ENCODE data around the gene METTL22. TPM values are rescaled to one million over a fixed set of nuclear protein-coding genes. Genes with fewer than 3 reads are reported as not detected.

METTL22 gene
- total RNA-seq, 1 experiment from 2014 or later, result 14.6 TPM

GRCh38 chr16:8641671-8642070 is 20.2 kb downstream of the METTL22 start:
- DNase-seq, result no peak
- no peak overlapping the region for H3K4me2 ChIP-seq (ENCODE audit: low read length)
- H2AFZ ChIP-seq (ENCODE audit: low read length), result no peak overlapping the region
- no peaks in the 10 kb centered on the region for H3K79me2 ChIP-seq (ENCODE audit: low read length)
- H3K4me3 ChIP-seq (ENCODE audit: low read length), result no peak overlapping the region
- H4K20me1 ChIP-seq (ENCODE audit: low read length), result no peaks in the 10 kb centered on the region
- no peaks in the 10 kb centered on the region for H3K4me1 ChIP-seq (ENCODE audit: insufficient read depth, low read length)
- POLR2A ChIA-PET (ENCODE audit: unreplicated experiment), result no interaction called here
- intact Hi-C loops (cut with micrococcal nuclease), result no loop called here
- peaks cover 7% of the 10 kb centered on the region; the same call in 1 of the 2 replicates for H3K36me3 ChIP-seq (ENCODE audit: low read depth, low read length)
- BruUV-seq (replicated peaks), result no TSS peak
- no peaks in the 10 kb centered on the region for H3K9me2 ChIP-seq (replicated peaks; ENCODE audit: low read length)
- CTCF ChIA-PET, result no interaction called here
- no peaks in the 10 kb centered on the region for H3K9me3 ChIP-seq (ENCODE audit: low read length)
- no peaks in the 10 kb centered on the region for H3F3A ChIP-seq (ENCODE audit: low read length, unreplicated experiment)
- ATAC-seq, result no peak
- no peak overlapping the region for H3K9ac ChIP-seq (ENCODE audit: low read length)
- H3K27ac ChIP-seq (ENCODE audit: low read length), result no peak overlapping the region
- TF ChIP-seq EZH2phosphoT487 (IDR thresholded peaks at IDR 0.05; ENCODE audit: borderline replicate concordance, low read length) (no peak), EZH2 (IDR thresholded peaks at IDR 0.05; ENCODE audit: low read length, unreplicated experiment) (no peak), CTCF (conservative IDR thresholded peaks at IDR 0.05; ENCODE audit: low read depth, low read length) (no peak)
- no peaks in the 10 kb centered on the region for H3K27me3 ChIP-seq (ENCODE audit: low read length)

- POLR2A ChIA-PET (ENCODE audit: unreplicated experiment), result no interaction called here
- DNase-seq, result no peak
- H3K9me3 ChIP-seq (ENCODE audit: low read length), result no peaks in the 10 kb centered on the region
- BruUV-seq (replicated peaks), result no TSS peak
- no peak overlapping the region for H2AFZ ChIP-seq (ENCODE audit: low read length)
- H3K36me3 ChIP-seq (ENCODE audit: low read depth, low read length), result peaks cover 6% of the 10 kb centered on the region; the same call in 1 of the 2 replicates
- TF ChIP-seq EZH2phosphoT487 (IDR thresholded peaks at IDR 0.05; ENCODE audit: borderline replicate concordance, low read length) (no peak), CTCF (conservative IDR thresholded peaks at IDR 0.05; ENCODE audit: low read depth, low read length) (no peak), EZH2 (IDR thresholded peaks at IDR 0.05; ENCODE audit: low read length, unreplicated experiment) (no peak)
- H4K20me1 ChIP-seq (ENCODE audit: low read length), result no peaks in the 10 kb centered on the region
- ATAC-seq, result no peak
- no peaks in the 10 kb centered on the region for H3K9me2 ChIP-seq (replicated peaks; ENCODE audit: low read length)
- H3K4me1 ChIP-seq (ENCODE audit: insufficient read depth, low read length), result no peaks in the 10 kb centered on the region
- H3K4me3 ChIP-seq (ENCODE audit: low read length), result no peak overlapping the region
- no peak overlapping the region for H3K4me2 ChIP-seq (ENCODE audit: low read length)
- no peak overlapping the region for H3K9ac ChIP-seq (ENCODE audit: low read length)
- no peaks in the 10 kb centered on the region for H3K79me2 ChIP-seq (ENCODE audit: low read length)
- CTCF ChIA-PET, result no interaction called here
- no peaks in the 10 kb centered on the region for H3F3A ChIP-seq (ENCODE audit: low read length, unreplicated experiment)
- H3K27ac ChIP-seq (ENCODE audit: low read length), result no peak overlapping the region
- no peaks in the 10 kb centered on the region for H3K27me3 ChIP-seq (ENCODE audit: low read length)
- intact Hi-C loops (cut with micrococcal nuclease), result no loop called here
Measured at GRCh38 chr16:8642146-8642545, 20.6 kb downstream of the METTL22 start.

- TF ChIP-seq EZH2 (IDR thresholded peaks at IDR 0.05; ENCODE audit: low read length, unreplicated experiment) (no peak), CTCF (conservative IDR thresholded peaks at IDR 0.05; ENCODE audit: low read depth, low read length) (no peak), EZH2phosphoT487 (IDR thresholded peaks at IDR 0.05; ENCODE audit: borderline replicate concordance, low read length) (no peak)
- ATAC-seq (no peak), DNase-seq (no peak)
- H3K9ac ChIP-seq (ENCODE audit: low read length), result no peak overlapping the region
- no peak overlapping the region for H3K27ac ChIP-seq (ENCODE audit: low read length)
- CTCF ChIA-PET, result no interaction called here
- BruUV-seq (replicated peaks), result no TSS peak
- H3K4me2 ChIP-seq (ENCODE audit: low read length), result no peak overlapping the region
- peaks cover 6% of the 10 kb centered on the region; the same call in 1 of the 2 replicates for H3K36me3 ChIP-seq (ENCODE audit: low read depth, low read length)
- no peak overlapping the region for H3K4me3 ChIP-seq (ENCODE audit: low read length)
- H3K9me2 ChIP-seq (replicated peaks; ENCODE audit: low read length), result no peaks in the 10 kb centered on the region
- H3K79me2 ChIP-seq (ENCODE audit: low read length), result no peaks in the 10 kb centered on the region
- no peaks in the 10 kb centered on the region for H3F3A ChIP-seq (ENCODE audit: low read length, unreplicated experiment)
- H3K4me1 ChIP-seq (ENCODE audit: insufficient read depth, low read length), result no peaks in the 10 kb centered on the region
- no peaks in the 10 kb centered on the region for H3K9me3 ChIP-seq (ENCODE audit: low read length)
- H2AFZ ChIP-seq (ENCODE audit: low read length), result no peak overlapping the region
- intact Hi-C loops (cut with micrococcal nuclease), result no loop called here
- POLR2A ChIA-PET (ENCODE audit: unreplicated experiment), result no interaction called here
- H3K27me3 ChIP-seq (ENCODE audit: low read length), result no peaks in the 10 kb centered on the region
- H4K20me1 ChIP-seq (ENCODE audit: low read length), result no peaks in the 10 kb centered on the region
Measured at GRCh38 chr16:8644211-8645140, 23.0 kb downstream of the METTL22 start.

All from PC-3 (cell line).